ENCODE measurements around the gene NFYB. TPM values are rescaled to one million over a fixed set of nuclear protein-coding genes. Genes with fewer than 3 reads are reported as not detected.

NFYB gene
- total and polyA plus RNA-seq, 7 experiments from 2014 or later: 11.6 to 47.0 (median 24.9) TPM

GRCh38 chr12:104150416-104150815 lies 12.4 kb upstream of the NFYB start:
- Histone ChIP-seq H3K4me3 (ENCODE audit: low read length) (no peak overlapping the region), H3K27ac (ENCODE audit: low read depth, low read length) (no peak overlapping the region), H3K27me3 (ENCODE audit: control insufficient read depth in 2 of 2, insufficient read depth in 2 of 2, low read length in 2 of 2) (no peaks in the 10 kb centered on the region), H3K4me1 (ENCODE audit: control insufficient read depth in 2 of 2, insufficient read depth in 2 of 2, low read length in 2 of 2) (peaks cover 0 to 7% of the 10 kb centered on the region in 2 donors), H3K9me3 (ENCODE audit: control insufficient read depth in 2 of 3, low read length in 3 of 3) (no peaks in the 10 kb centered on the region), H3K36me3 (ENCODE audit: control insufficient read depth in 2 of 3, insufficient read depth in 3 of 3, low read length in 3 of 3) (no peaks in the 10 kb centered on the region)
- H3K4me3 Mint-ChIP-seq: no peak overlapping the region
- H3K4me1 Mint-ChIP-seq: peaks cover 0 to 11% (median 8%) of the 10 kb centered on the region in 7 donors
- H3K27ac Mint-ChIP-seq: no peak overlapping the region
- POLR2A ChIA-PET: no interaction called here
- ATAC-seq: no peak
- H3K27me3 Mint-ChIP-seq: peaks cover 0 to 43% (median 5%) of the 10 kb centered on the region in 5 donors
- no peak for DNase-seq
- H3K9me3 Mint-ChIP-seq: peaks cover 0 to 1% (median 0%) of the 10 kb centered on the region in 11 donors
- no peaks in the 10 kb centered on the region for H3K36me3 Mint-ChIP-seq
- CTCF ChIA-PET: no interaction called here
- intact Hi-C loops (cut with micrococcal nuclease): no loop called here

GRCh38 chr12:104147346-104147745 lies 9.3 kb upstream of the NFYB start:
- Histone ChIP-seq H3K4me3 (ENCODE audit: low read length) (no peak overlapping the region), H3K27me3 (ENCODE audit: control insufficient read depth in 2 of 2, insufficient read depth in 2 of 2, low read length in 2 of 2) (no peaks in the 10 kb centered on the region), H3K4me1 (ENCODE audit: control insufficient read depth in 2 of 2, insufficient read depth in 2 of 2, low read length in 2 of 2) (no peaks in the 10 kb centered on the region), H3K36me3 (ENCODE audit: control insufficient read depth in 2 of 3, insufficient read depth in 3 of 3, low read length in 3 of 3) (no peaks in the 10 kb centered on the region), H3K9me3 (ENCODE audit: control insufficient read depth in 2 of 3, low read length in 3 of 3) (no peaks in the 10 kb centered on the region), H3K27ac (ENCODE audit: low read depth, low read length) (no peak overlapping the region)
- ChIA-PET CTCF (no interaction called here), POLR2A (interaction anchor here (0.6 to 1.0 kb wide), 2 partner anchors 9 to 985 kb away, joined by 3 read pairs; partner anchors contain the start of gene NFYB)
- H3K36me3 Mint-ChIP-seq: no peaks in the 10 kb centered on the region
- no peaks in the 10 kb centered on the region for H3K4me1 Mint-ChIP-seq
- intact Hi-C loops (cut with micrococcal nuclease): loop anchor here in 1 of 2 donors (10.0 kb wide), 1 partner anchor 837 kb away; the partner anchor contains the start of gene NOPCHAP1
- H3K27me3 Mint-ChIP-seq: peaks cover 0 to 67% (median 5%) of the 10 kb centered on the region in 5 donors
- DNase-seq: no peak
- peaks cover 0 to 2% (median 0%) of the 10 kb centered on the region in 11 donors for H3K9me3 Mint-ChIP-seq
- H3K4me3 Mint-ChIP-seq: no peak overlapping the region
- ATAC-seq: no peak
- H3K27ac Mint-ChIP-seq: no peak overlapping the region

- Mint-ChIP-seq H3K9me3 (peaks cover 0 to 2% (median 0%) of the 10 kb centered on the region in 11 donors), H3K36me3 (no peaks in the 10 kb centered on the region), H3K4me3 (no peak overlapping the region), H3K4me1 (peaks cover 0 to 2% (median 0%) of the 10 kb centered on the region in 7 donors), H3K27ac (no peak overlapping the region), H3K27me3 (peaks cover 0 to 62% (median 0%) of the 10 kb centered on the region in 5 donors)
- no peaks in the 10 kb centered on the region for H3K36me3 ChIP-seq (ENCODE audit: control insufficient read depth in 2 of 3, insufficient read depth in 3 of 3, low read length in 3 of 3)
- no peak overlapping the region for H3K4me3 ChIP-seq (ENCODE audit: low read length)
- H3K27me3 ChIP-seq (ENCODE audit: control insufficient read depth in 2 of 2, insufficient read depth in 2 of 2, low read length in 2 of 2): no peaks in the 10 kb centered on the region
- no peaks in the 10 kb centered on the region for H3K9me3 ChIP-seq (ENCODE audit: control insufficient read depth in 2 of 3, low read length in 3 of 3)
- ATAC-seq (no peak), DNase-seq (no peak)
- no peak overlapping the region for H3K27ac ChIP-seq (ENCODE audit: low read depth, low read length)
- POLR2A ChIA-PET: interaction anchor here (0.8 kb wide), 1 partner anchor 10 kb away, joined by 3 read pairs; no protein-coding TSS in a partner anchor
- peaks cover 0 to under 1% of the 10 kb centered on the region in 2 donors for H3K4me1 ChIP-seq (ENCODE audit: control insufficient read depth in 2 of 2, insufficient read depth in 2 of 2, low read length in 2 of 2)
- CTCF ChIA-PET: no interaction called here
- intact Hi-C loops (cut with micrococcal nuclease): loop anchor here in 1 of 2 donors (10.0 kb wide), 1 partner anchor 841 kb away; the partner anchor contains the start of gene NOPCHAP1
These were observed 5.9 kb upstream of the NFYB start for GRCh38 chr12:104143918-104144317.

- Histone ChIP-seq H3K4me3 (ENCODE audit: low read length) (no peak overlapping the region), H3K27me3 (ENCODE audit: control insufficient read depth in 2 of 2, insufficient read depth in 2 of 2, low read length in 2 of 2) (no peaks in the 10 kb centered on the region), H3K36me3 (ENCODE audit: control insufficient read depth in 2 of 3, insufficient read depth in 3 of 3, low read length in 3 of 3) (no peaks in the 10 kb centered on the region), H3K4me1 (ENCODE audit: control insufficient read depth in 2 of 2, insufficient read depth in 2 of 2, low read length in 2 of 2) (peaks cover 3 to 7% of the 10 kb centered on the region in 2 donors), H3K27ac (ENCODE audit: low read depth, low read length) (no peak overlapping the region), H3K9me3 (ENCODE audit: control insufficient read depth in 2 of 3, low read length in 3 of 3) (no peaks in the 10 kb centered on the region)
- CTCF ChIA-PET: no interaction called here
- H3K4me1 Mint-ChIP-seq: peaks cover 0 to 5% (median 0%) of the 10 kb centered on the region in 7 donors
- intact Hi-C loops (cut with micrococcal nuclease): loop anchor here in 1 of 2 donors (10.0 kb wide), 1 partner anchor 842 kb away; the partner anchor contains the start of gene NOPCHAP1
- H3K9me3 Mint-ChIP-seq: peaks cover 0 to 2% (median 0%) of the 10 kb centered on the region in 11 donors
- POLR2A ChIA-PET: no interaction called here
- no peak for ATAC-seq
- H3K27me3 Mint-ChIP-seq: peaks cover 0 to 55% (median 0%) of the 10 kb centered on the region in 5 donors
- DNase-seq: no peak
- H3K4me3 Mint-ChIP-seq: no peak overlapping the region
- no peaks in the 10 kb centered on the region for H3K36me3 Mint-ChIP-seq
- no peak overlapping the region for H3K27ac Mint-ChIP-seq
These were observed 5.0 kb upstream of the NFYB start for GRCh38 chr12:104143002-104143401.

GRCh38 chr12:104142543-104142942 lies 4.5 kb upstream of the NFYB start:
- POLR2A ChIA-PET: no interaction called here
- no peaks in the 10 kb centered on the region for H3K9me3 ChIP-seq (ENCODE audit: control insufficient read depth in 2 of 3, low read length in 3 of 3)
- intact Hi-C loops (cut with micrococcal nuclease): loop anchor here in 1 of 2 donors (10.0 kb wide), 1 partner anchor 842 kb away; the partner anchor contains the start of gene NOPCHAP1
- H3K36me3 Mint-ChIP-seq: no peaks in the 10 kb centered on the region
- peaks cover 3 to 7% of the 10 kb centered on the region in 2 donors for H3K4me1 ChIP-seq (ENCODE audit: control insufficient read depth in 2 of 2, insufficient read depth in 2 of 2, low read length in 2 of 2)
- no peak overlapping the region for H3K4me3 ChIP-seq (ENCODE audit: low read length)
- CTCF ChIA-PET: no interaction called here
- peaks cover 0 to 5% (median 0%) of the 10 kb centered on the region in 7 donors for H3K4me1 Mint-ChIP-seq
- peak overlapping the region in 1 of 9 donors; percentile 9 for H3K27ac Mint-ChIP-seq
- no peak overlapping the region for H3K27ac ChIP-seq (ENCODE audit: low read depth, low read length)
- H3K4me3 Mint-ChIP-seq: no peak overlapping the region
- H3K27me3 Mint-ChIP-seq: peaks cover 0 to 55% (median 0%) of the 10 kb centered on the region in 5 donors
- peaks cover 0 to 2% (median 0%) of the 10 kb centered on the region in 11 donors for H3K9me3 Mint-ChIP-seq
- H3K27me3 ChIP-seq (ENCODE audit: control insufficient read depth in 2 of 2, insufficient read depth in 2 of 2, low read length in 2 of 2): no peaks in the 10 kb centered on the region
- DNase-seq (no peak), ATAC-seq (no peak)
- H3K36me3 ChIP-seq (ENCODE audit: control insufficient read depth in 2 of 3, insufficient read depth in 3 of 3, low read length in 3 of 3): no peaks in the 10 kb centered on the region

GRCh38 chr12:104138797-104139152 lies 765 bp upstream of the NFYB start:
- H3K4me1 Mint-ChIP-seq: peaks cover 0 to 22% (median 9%) of the 10 kb centered on the region in 7 donors
- H3K4me1 ChIP-seq (ENCODE audit: control insufficient read depth in 2 of 2, insufficient read depth in 2 of 2, low read length in 2 of 2): peaks cover 10 to 23% of the 10 kb centered on the region in 2 donors
- H3K27me3 Mint-ChIP-seq: peaks cover 0 to 30% (median 0%) of the 10 kb centered on the region in 5 donors
- H3K9me3 Mint-ChIP-seq: peaks cover 0 to 2% (median 0%) of the 10 kb centered on the region in 11 donors
- DNase-seq: peak in 2 of 9 donors; percentile 3 to 4
- H3K9me3 ChIP-seq (ENCODE audit: control insufficient read depth in 2 of 3, low read length in 3 of 3): no peaks in the 10 kb centered on the region
- intact Hi-C loops (cut with micrococcal nuclease): loop anchor here (1.0 to 5.0 kb wide), 16 partner anchors 74 to 1192 kb away; partner anchors contain the start of genes EID3 (in 2 of the 2), NT5DC3 (in 2 of the 2), WASHC4 (in 2 of the 2) and C12orf75 (in 1 of the 2)
- no peaks in the 10 kb centered on the region for H3K36me3 Mint-ChIP-seq
- ATAC-seq: no peak
- peak overlapping the region in 6 of 9 donors; percentile 25 to 79 (median 41) for H3K27ac Mint-ChIP-seq
- H3K36me3 ChIP-seq (ENCODE audit: control insufficient read depth in 2 of 3, insufficient read depth in 3 of 3, low read length in 3 of 3): no peaks in the 10 kb centered on the region
- peak overlapping the region in 9 of 10 donors; percentile 37 to 77 (median 67) for H3K4me3 Mint-ChIP-seq
- H3K4me3 ChIP-seq (ENCODE audit: low read length): peak overlapping the region; percentile 21
- no peak overlapping the region for H3K27ac ChIP-seq (ENCODE audit: low read depth, low read length)
- CTCF ChIA-PET: interaction anchor here (0.6 to 0.7 kb wide), 4 partner anchors 31 to 1130 kb away, joined by 4 to 7 read pairs (median 6); no protein-coding TSS in a partner anchor
- no peaks in the 10 kb centered on the region for H3K27me3 ChIP-seq (ENCODE audit: control insufficient read depth in 2 of 2, insufficient read depth in 2 of 2, low read length in 2 of 2)
- POLR2A ChIA-PET: interaction anchor here (0.7 to 3.5 kb wide), 8 partner anchors 8 to 969 kb away, joined by 3 to 32 read pairs (median 6); partner anchors contain the start of genes HCFC2, HSP90B1, TDG and WASHC4
